OCI-LY3 (cell line): ENCODE measurements around the gene RPL14.

Experiments used
- EZH2phosphoT487 ChIP-seq: fragments of 200-600 bp; shearing (Covaris generic); IDR thresholded peaks from 2 replicates; pipeline ENCODE4 v1.6.1; 2018; ENCODE audit warnings: antibody characterized with exemption, mixed run types, low read depth
- TF ChIP-seq, protein P1 (sequence below): fragments of 200-600, 300-600 bp; sonication (generic); IDR thresholded peaks from 2 replicates; pipeline ENCODE4 v1.5.1; 2014; ENCODE audit warnings: antibody characterized with exemption, low read length, low read depth

DNA sequence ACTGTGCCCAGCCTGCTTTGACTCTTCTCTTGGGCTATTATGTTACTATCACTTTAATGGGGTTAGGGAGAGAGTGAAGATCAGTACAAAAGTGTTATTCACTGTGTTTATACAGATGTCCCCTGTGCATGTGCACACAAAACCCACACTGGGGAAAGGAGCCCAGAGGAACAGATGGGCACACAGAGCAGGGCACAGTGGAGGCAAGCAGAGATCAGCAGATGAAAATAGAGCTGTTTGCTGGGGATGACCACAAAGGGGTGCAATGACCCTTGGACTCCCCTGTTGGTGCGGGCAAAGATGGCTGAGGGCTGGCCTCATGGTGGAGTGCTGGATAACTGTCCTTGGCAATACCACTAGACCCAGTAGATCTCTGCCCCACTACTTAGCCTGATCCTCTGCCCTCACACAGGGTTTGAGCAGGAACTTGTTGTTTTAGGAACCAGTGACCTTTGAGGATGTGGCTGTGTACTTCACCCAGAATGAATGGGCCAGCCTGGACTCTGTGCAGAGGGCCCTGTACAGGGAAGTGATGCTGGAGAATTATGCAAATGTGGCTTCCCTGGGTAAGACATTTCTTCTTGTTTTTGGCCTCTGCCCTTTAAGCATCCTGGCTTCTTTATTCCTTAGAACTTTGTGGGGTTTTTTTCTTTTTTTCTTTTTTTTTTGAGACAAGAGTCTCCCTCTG, 54.0 kb downstream of the RPL14 start:
- TF ChIP-seq, protein P1, sequence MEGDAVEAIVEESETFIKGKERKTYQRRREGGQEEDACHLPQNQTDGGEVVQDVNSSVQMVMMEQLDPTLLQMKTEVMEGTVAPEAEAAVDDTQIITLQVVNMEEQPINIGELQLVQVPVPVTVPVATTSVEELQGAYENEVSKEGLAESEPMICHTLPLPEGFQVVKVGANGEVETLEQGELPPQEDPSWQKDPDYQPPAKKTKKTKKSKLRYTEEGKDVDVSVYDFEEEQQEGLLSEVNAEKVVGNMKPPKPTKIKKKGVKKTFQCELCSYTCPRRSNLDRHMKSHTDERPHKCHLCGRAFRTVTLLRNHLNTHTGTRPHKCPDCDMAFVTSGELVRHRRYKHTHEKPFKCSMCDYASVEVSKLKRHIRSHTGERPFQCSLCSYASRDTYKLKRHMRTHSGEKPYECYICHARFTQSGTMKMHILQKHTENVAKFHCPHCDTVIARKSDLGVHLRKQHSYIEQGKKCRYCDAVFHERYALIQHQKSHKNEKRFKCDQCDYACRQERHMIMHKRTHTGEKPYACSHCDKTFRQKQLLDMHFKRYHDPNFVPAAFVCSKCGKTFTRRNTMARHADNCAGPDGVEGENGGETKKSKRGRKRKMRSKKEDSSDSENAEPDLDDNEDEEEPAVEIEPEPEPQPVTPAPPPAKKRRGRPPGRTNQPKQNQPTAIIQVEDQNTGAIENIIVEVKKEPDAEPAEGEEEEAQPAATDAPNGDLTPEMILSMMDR = no peak
- no peak for TF ChIP-seq EZH2phosphoT487
